ENCODE data around the gene P2RY8. TPM values are rescaled to one million over a fixed set of nuclear protein-coding genes. Genes with fewer than 3 reads are reported as not detected.

The P2RY8 gene
- total and polyA plus RNA-seq, 2 experiments from 2014 or later: not detected

- no peak for TF ChIP-seq CTCF (IDR thresholded peaks at IDR 0.05; ENCODE audit: low read depth, low read length)
- Histone ChIP-seq H3K36me3 (peaks cover 2% of the 10 kb centered on the region), H3K9me3 (ENCODE audit: low read depth) (no peaks in the 10 kb centered on the region), H3K27me3 (no peaks in the 10 kb centered on the region), H3K4me3 (no peak overlapping the region), H3K27ac (no peak overlapping the region), H3K4me1 (ENCODE audit: low read depth) (no peaks in the 10 kb centered on the region)
- DNase-seq (ENCODE audit: low read depth in 1 of 2, low spot score in 1 of 2): no peak
These were observed 118.0 kb downstream of the P2RY8 start for GRCh38 chrX:1418901-1419544.

- Histone ChIP-seq H3K4me1 (ENCODE audit: low read depth) (no peaks in the 10 kb centered on the region), H3K36me3 (peaks cover 5% of the 10 kb centered on the region), H3K9me3 (ENCODE audit: low read depth) (no peaks in the 10 kb centered on the region), H3K4me3 (no peak overlapping the region), H3K27ac (no peak overlapping the region), H3K27me3 (no peaks in the 10 kb centered on the region)
- no peak for TF ChIP-seq CTCF (IDR thresholded peaks at IDR 0.05; ENCODE audit: low read depth, low read length)
- no peak for DNase-seq (ENCODE audit: low read depth in 1 of 2, low spot score in 1 of 2)
These were observed 118.8 kb downstream of the P2RY8 start for GRCh38 chrX:1417921-1418771.

DNA sequence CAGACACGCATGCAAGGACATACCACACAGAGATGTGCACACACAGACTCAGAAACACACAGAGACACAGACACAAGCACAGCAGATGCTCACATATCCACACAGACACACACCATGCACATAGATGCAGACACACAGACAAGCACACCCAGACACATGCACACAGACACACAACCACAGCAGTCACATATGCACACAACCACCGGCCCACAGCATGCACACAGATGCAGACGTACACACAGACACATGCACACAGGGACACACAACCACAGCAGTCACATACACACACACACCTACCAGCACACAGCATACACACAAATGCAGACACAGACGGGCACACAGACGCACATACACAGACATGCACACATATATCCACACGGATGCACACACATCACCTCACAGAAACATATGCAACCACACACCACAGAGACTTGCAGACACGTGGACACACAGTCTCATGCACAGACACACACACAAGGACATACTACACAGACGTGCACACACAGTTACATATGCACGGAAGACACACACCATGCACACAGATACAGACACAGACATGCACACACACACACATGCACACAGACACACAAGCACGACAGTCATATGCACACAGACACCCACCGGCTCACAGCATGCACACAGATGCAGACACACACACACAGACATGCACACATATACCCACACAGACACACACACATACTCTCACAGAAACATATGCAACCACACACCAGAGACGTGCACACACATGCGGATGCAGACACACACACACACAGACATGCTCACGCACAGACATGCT lies 119.8 kb downstream of the P2RY8 start:
- Histone ChIP-seq H3K4me3 (no peak overlapping the region), H3K4me1 (ENCODE audit: low read depth) (no peaks in the 10 kb centered on the region), H3K36me3 (peaks cover 10% of the 10 kb centered on the region), H3K9me3 (ENCODE audit: low read depth) (no peaks in the 10 kb centered on the region), H3K27me3 (no peaks in the 10 kb centered on the region), H3K27ac (no peak overlapping the region)
- no peak for TF ChIP-seq CTCF (IDR thresholded peaks at IDR 0.05; ENCODE audit: low read depth, low read length)
- DNase-seq (ENCODE audit: low read depth in 1 of 2, low spot score in 1 of 2): no peak

DNA sequence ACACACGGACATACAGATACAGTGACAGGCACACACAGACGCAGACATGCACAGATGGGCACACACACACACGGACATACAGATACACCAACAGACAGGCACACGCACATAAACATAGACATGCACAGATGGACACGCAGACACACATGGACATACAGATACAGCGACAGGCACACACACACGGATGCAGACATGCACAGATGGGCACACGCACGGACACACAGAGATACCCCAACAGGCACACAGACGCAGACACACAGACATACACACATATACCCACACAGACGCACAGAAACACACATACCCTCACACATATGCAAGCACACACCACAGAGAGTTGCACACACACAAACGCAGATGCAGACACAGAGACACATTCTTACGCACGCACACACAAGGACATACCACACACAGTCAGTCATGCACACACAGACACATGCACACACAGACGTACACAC lies 120.6 kb downstream of the P2RY8 start:
- Histone ChIP-seq H3K4me1 (ENCODE audit: low read depth) (no peaks in the 10 kb centered on the region), H3K27me3 (no peaks in the 10 kb centered on the region), H3K9me3 (ENCODE audit: low read depth) (no peaks in the 10 kb centered on the region), H3K4me3 (no peak overlapping the region), H3K27ac (no peak overlapping the region), H3K36me3 (peaks cover 13% of the 10 kb centered on the region)
- DNase-seq (ENCODE audit: low read depth in 1 of 2, low spot score in 1 of 2): no peak
- TF ChIP-seq CTCF (IDR thresholded peaks at IDR 0.05; ENCODE audit: low read depth, low read length): no peak

Other genes starting within 250 kb of the P2RY8 start
- gene IL3RA, start 200.4 kb downstream of the P2RY8 start, total RNA-seq: 0.11 TPM in 1 of 2 replicates, not detected in the other
- 3.4 and 5.3 TPM in 2 replicates for gene IL3RA, start 200.4 kb downstream of the P2RY8 start, polyA plus RNA-seq
- gene SLC25A6, start 145.1 kb downstream of the P2RY8 start, total RNA-seq: 484 and 592 TPM in 2 replicates
- gene SLC25A6, start 145.1 kb downstream of the P2RY8 start, polyA plus RNA-seq: 370 and 468 TPM in 2 replicates
- 26.2 and 43.8 TPM in 2 replicates for gene ASMTL, start 84.3 kb downstream of the P2RY8 start, total RNA-seq
- gene ASMTL, start 84.3 kb downstream of the P2RY8 start, polyA plus RNA-seq: 36.5 and 62.9 TPM in 2 replicates
- gene AKAP17A, start 54.4 kb upstream of the P2RY8 start, total RNA-seq: 74.3 and 87.4 TPM in 2 replicates
- 60.9 and 99.7 TPM in 2 replicates for gene AKAP17A, start 54.4 kb upstream of the P2RY8 start, polyA plus RNA-seq
- not detected in 2 replicates for gene ASMT, start 77.9 kb upstream of the P2RY8 start, total RNA-seq
- gene ASMT, start 77.9 kb upstream of the P2RY8 start, polyA plus RNA-seq: not detected in 2 replicates